ENCODE measurements around the gene DLGAP1.
A peak's percentile ranks its signal among the peaks of the same experiment; 100 is the strongest.

The DLGAP1 gene

GRCh38 chr18:3864669-3865298, 590.3 kb downstream of the DLGAP1 start:
- no peaks in the 10 kb centered on the region for H3K79me1 ChIP-seq (ENCODE audit: low read depth, low read length)
- H2BK5ac ChIP-seq (ENCODE audit: low read length), result no peak overlapping the region
- no CpG with 5 or more reads among the region's 4 CpGs for WGBS, 2 donors (ENCODE audit: extremely low coverage in 2 of 2, insufficient read length in 2 of 2, insufficient replicate concordance in 1 of 2)

GRCh38 chr18:3863593-3863992, 591.5 kb downstream of the DLGAP1 start:
- Histone ChIP-seq H3K4ac (ENCODE audit: low read length) (no peak overlapping the region), H3K23ac (ENCODE audit: low read depth, low read length, poor library complexity) (no peak overlapping the region), H3K4me3 (ENCODE audit: low read length in 2 of 2) (no peak overlapping the region), H3K36me3 (replicated peaks in 1 of 2; ENCODE audit: control insufficient read depth in 2 of 2, insufficient read depth in 2 of 2, low read length in 2 of 2) (no peaks in the 10 kb centered on the region), H2AK5ac (ENCODE audit: low read depth, low read length) (peak overlapping the region; percentile 53), H3K9me3 (replicated peaks in 1 of 2; ENCODE audit: control insufficient read depth in 2 of 2, insufficient read depth in 1 of 2, low read depth in 1 of 2, low read length in 2 of 2) (no peaks in the 10 kb centered on the region), H3K79me1 (ENCODE audit: low read depth, low read length) (no peaks in the 10 kb centered on the region), H4K91ac (ENCODE audit: low read depth, low read length, poor library complexity) (no peak overlapping the region), H3K27me3 (ENCODE audit: control insufficient read depth in 3 of 3, insufficient read depth in 3 of 3, low read depth in 1 of 3, low read length in 3 of 3) (no peaks in the 10 kb centered on the region), H2AFZ (ENCODE audit: low read length) (no peak overlapping the region), H3K4me1 (ENCODE audit: control insufficient read depth in 2 of 2, insufficient read depth in 1 of 2, low read depth in 1 of 2, low read length in 2 of 2) (peaks cover 0 to 6% of the 10 kb centered on the region in 2 donors), H2BK15ac (ENCODE audit: low read length) (no peak overlapping the region), H3K9ac (ENCODE audit: low read depth, low read length, poor library complexity) (no peak overlapping the region), H2BK120ac (ENCODE audit: low read depth, low read length) (no peak overlapping the region), H4K8ac (ENCODE audit: low read depth, low read length) (no peak overlapping the region), H2BK12ac (ENCODE audit: low read length) (no peak overlapping the region), H3K18ac (ENCODE audit: low read length) (peak overlapping the region; percentile 89), H2BK5ac (ENCODE audit: low read length) (no peak overlapping the region), H3K27ac (replicated peaks; ENCODE audit: low read length) (no peak overlapping the region), H3K4me2 (ENCODE audit: insufficient read depth, low read length, poor library complexity, severe bottlenecking) (no peak overlapping the region), H3K14ac (ENCODE audit: low read length) (no peak overlapping the region)
- DNase-seq (ENCODE audit: low spot score), result no peak
- WGBS, 2 donors (ENCODE audit: extremely low coverage in 2 of 2, insufficient read length in 2 of 2, insufficient replicate concordance in 1 of 2), result no CpG with 5 or more reads among the region's 4 CpGs

More at GRCh38 chr18:3864669-3865298, 590.3 kb downstream of the DLGAP1 start:
- no peak overlapping the region for H2AK5ac ChIP-seq (ENCODE audit: low read depth, low read length)
- no peak overlapping the region for H2AFZ ChIP-seq (ENCODE audit: low read length)
- H3K27me3 ChIP-seq (ENCODE audit: control insufficient read depth in 3 of 3, insufficient read depth in 3 of 3, low read depth in 1 of 3, low read length in 3 of 3), result no peaks in the 10 kb centered on the region
- no peak overlapping the region for H3K27ac ChIP-seq (replicated peaks; ENCODE audit: low read length)
- H4K8ac ChIP-seq (ENCODE audit: low read depth, low read length), result no peak overlapping the region
- H3K4me2 ChIP-seq (ENCODE audit: insufficient read depth, low read length, poor library complexity, severe bottlenecking), result no peak overlapping the region
- H2BK120ac ChIP-seq (ENCODE audit: low read depth, low read length), result no peak overlapping the region
- no peak for DNase-seq (ENCODE audit: low spot score)
- H3K4me3 ChIP-seq (ENCODE audit: low read length in 2 of 2), result no peak overlapping the region
- no peak overlapping the region for H3K14ac ChIP-seq (ENCODE audit: low read length)
- H3K4ac ChIP-seq (ENCODE audit: low read length), result no peak overlapping the region
- peaks cover 0 to 6% of the 10 kb centered on the region in 2 donors for H3K4me1 ChIP-seq (ENCODE audit: control insufficient read depth in 2 of 2, insufficient read depth in 1 of 2, low read depth in 1 of 2, low read length in 2 of 2)
- no peaks in the 10 kb centered on the region for H3K9me3 ChIP-seq (replicated peaks in 1 of 2; ENCODE audit: control insufficient read depth in 2 of 2, insufficient read depth in 1 of 2, low read depth in 1 of 2, low read length in 2 of 2)
- H3K9ac ChIP-seq (ENCODE audit: low read depth, low read length, poor library complexity), result no peak overlapping the region
- no peak overlapping the region for H4K91ac ChIP-seq (ENCODE audit: low read depth, low read length, poor library complexity)
- no peaks in the 10 kb centered on the region for H3K36me3 ChIP-seq (replicated peaks in 1 of 2; ENCODE audit: control insufficient read depth in 2 of 2, insufficient read depth in 2 of 2, low read length in 2 of 2)
- no peak overlapping the region for H3K23ac ChIP-seq (ENCODE audit: low read depth, low read length, poor library complexity)
- H2BK15ac ChIP-seq (ENCODE audit: low read length), result no peak overlapping the region
- no peak overlapping the region for H3K18ac ChIP-seq (ENCODE audit: low read length)
- no peak overlapping the region for H2BK12ac ChIP-seq (ENCODE audit: low read length)

- Histone ChIP-seq H3K9ac (ENCODE audit: low read depth, low read length, poor library complexity) (no peak overlapping the region), H3K79me1 (ENCODE audit: low read depth, low read length) (no peaks in the 10 kb centered on the region), H4K91ac (ENCODE audit: low read depth, low read length, poor library complexity) (no peak overlapping the region), H2BK120ac (ENCODE audit: low read depth, low read length) (no peak overlapping the region), H3K23ac (ENCODE audit: low read depth, low read length, poor library complexity) (no peak overlapping the region), H3K18ac (ENCODE audit: low read length) (no peak overlapping the region), H3K4ac (ENCODE audit: low read length) (no peak overlapping the region), H3K27me3 (ENCODE audit: control insufficient read depth in 3 of 3, insufficient read depth in 3 of 3, low read depth in 1 of 3, low read length in 3 of 3) (no peaks in the 10 kb centered on the region), H2BK12ac (ENCODE audit: low read length) (no peak overlapping the region), H2AFZ (ENCODE audit: low read length) (no peak overlapping the region), H3K9me3 (replicated peaks in 1 of 2; ENCODE audit: control insufficient read depth in 2 of 2, insufficient read depth in 1 of 2, low read depth in 1 of 2, low read length in 2 of 2) (no peaks in the 10 kb centered on the region), H3K4me1 (ENCODE audit: control insufficient read depth in 2 of 2, insufficient read depth in 1 of 2, low read depth in 1 of 2, low read length in 2 of 2) (peaks cover 0 to 6% of the 10 kb centered on the region in 2 donors), H3K4me2 (ENCODE audit: insufficient read depth, low read length, poor library complexity, severe bottlenecking) (no peak overlapping the region), H2BK15ac (ENCODE audit: low read length) (no peak overlapping the region), H2AK5ac (ENCODE audit: low read depth, low read length) (no peak overlapping the region), H3K36me3 (replicated peaks in 1 of 2; ENCODE audit: control insufficient read depth in 2 of 2, insufficient read depth in 2 of 2, low read length in 2 of 2) (no peaks in the 10 kb centered on the region), H3K27ac (replicated peaks; ENCODE audit: low read length) (no peak overlapping the region), H3K14ac (ENCODE audit: low read length) (no peak overlapping the region), H4K8ac (ENCODE audit: low read depth, low read length) (no peak overlapping the region), H3K4me3 (ENCODE audit: low read length in 2 of 2) (no peak overlapping the region), H2BK5ac (ENCODE audit: low read length) (no peak overlapping the region)
- WGBS, 2 donors (ENCODE audit: extremely low coverage in 2 of 2, insufficient read length in 2 of 2, insufficient replicate concordance in 1 of 2), result no CpG with 5 or more reads among the region's 4 CpGs
- DNase-seq (ENCODE audit: low spot score), result no peak
Measured at GRCh38 chr18:3863006-3863405, 592.1 kb downstream of the DLGAP1 start.

- no peak for DNase-seq (ENCODE audit: low spot score)
- Histone ChIP-seq H3K18ac (ENCODE audit: low read length) (no peak overlapping the region), H3K14ac (ENCODE audit: low read length) (no peak overlapping the region), H2BK5ac (ENCODE audit: low read length) (no peak overlapping the region), H3K9ac (ENCODE audit: low read depth, low read length, poor library complexity) (no peak overlapping the region), H2AK5ac (ENCODE audit: low read depth, low read length) (no peak overlapping the region), H3K4ac (ENCODE audit: low read length) (no peak overlapping the region), H3K27ac (replicated peaks; ENCODE audit: low read length) (no peak overlapping the region), H3K4me2 (ENCODE audit: insufficient read depth, low read length, poor library complexity, severe bottlenecking) (no peak overlapping the region), H2BK15ac (ENCODE audit: low read length) (no peak overlapping the region), H3K27me3 (ENCODE audit: control insufficient read depth in 3 of 3, insufficient read depth in 3 of 3, low read depth in 1 of 3, low read length in 3 of 3) (no peaks in the 10 kb centered on the region), H3K4me1 (ENCODE audit: control insufficient read depth in 2 of 2, insufficient read depth in 1 of 2, low read depth in 1 of 2, low read length in 2 of 2) (peaks cover 0 to 4% of the 10 kb centered on the region in 2 donors), H2BK12ac (ENCODE audit: low read length) (no peak overlapping the region), H3K4me3 (ENCODE audit: low read length in 2 of 2) (no peak overlapping the region), H4K8ac (ENCODE audit: low read depth, low read length) (no peak overlapping the region), H2BK120ac (ENCODE audit: low read depth, low read length) (peak overlapping the region; percentile 14), H3K9me3 (replicated peaks in 1 of 2; ENCODE audit: control insufficient read depth in 2 of 2, insufficient read depth in 1 of 2, low read depth in 1 of 2, low read length in 2 of 2) (no peaks in the 10 kb centered on the region), H4K91ac (ENCODE audit: low read depth, low read length, poor library complexity) (no peak overlapping the region), H2AFZ (ENCODE audit: low read length) (no peak overlapping the region), H3K79me1 (ENCODE audit: low read depth, low read length) (no peaks in the 10 kb centered on the region), H3K23ac (ENCODE audit: low read depth, low read length, poor library complexity) (no peak overlapping the region), H3K36me3 (replicated peaks in 1 of 2; ENCODE audit: control insufficient read depth in 2 of 2, insufficient read depth in 2 of 2, low read length in 2 of 2) (no peaks in the 10 kb centered on the region)
- no CpG with 5 or more reads among the region's 1 CpG for WGBS, 2 donors (ENCODE audit: extremely low coverage in 2 of 2, insufficient read length in 2 of 2, insufficient replicate concordance in 1 of 2)
Measured at GRCh38 chr18:3861495-3861894, 593.6 kb downstream of the DLGAP1 start.

Measured in neuronal stem cell (in vitro differentiated cells).